Brain microvascular endothelial cell (primary cell): ENCODE measurements around the gene ADCY5.
A peak's percentile ranks its signal among the peaks of the same experiment; 100 is the strongest.

ENCODE experiments used
- DNase-seq: peaks from one replicate; pipeline ENCODE4 v3.0.0-alpha.2; 2020
- H3K27ac ChIP-seq: fragments of 250-450 bp; sonication (Bioruptor Pico); 2 replicates; pipeline ENCODE4 v1.5.1; 2020; ENCODE audit warnings: mild to moderate bottlenecking, moderate library complexity
- H3K27me3 ChIP-seq: fragments of 250-450 bp; sonication (Bioruptor Pico); replicated peaks from 2 replicates; pipeline ENCODE4 v1.5.1; 2020; ENCODE audit warnings: mild to moderate bottlenecking
- H3K36me3 ChIP-seq: fragments of 250-450 bp; sonication (Bioruptor Pico); replicated peaks from 2 replicates; pipeline ENCODE4 v1.5.1; 2020; ENCODE audit warnings: mild to moderate bottlenecking
- H3K4me3 ChIP-seq: 2 replicates; pipeline ENCODE4 v1.5.1; 2011; ENCODE audit warnings: low read depth, mild to moderate bottlenecking, control low read depth, low read length, moderate library complexity
- in situ Hi-C: cut with HindIII; loops from 2 replicates; pipeline ENCODE4 v1.10.0; 2017; ENCODE audit warnings: low sequenced_read_pairs, low pct_ligation_motif_present
- TF ChIP-seq, protein P1 (sequence below): IDR thresholded peaks from 2 replicates; pipeline ENCODE4 v1.5.1; 2011; ENCODE audit warnings: low read depth, mild to moderate bottlenecking, moderate library complexity, low read length, control low read depth, inconsistent platforms; ENCODE audit errors: missing control alignments

Gene ADCY5

DNA sequence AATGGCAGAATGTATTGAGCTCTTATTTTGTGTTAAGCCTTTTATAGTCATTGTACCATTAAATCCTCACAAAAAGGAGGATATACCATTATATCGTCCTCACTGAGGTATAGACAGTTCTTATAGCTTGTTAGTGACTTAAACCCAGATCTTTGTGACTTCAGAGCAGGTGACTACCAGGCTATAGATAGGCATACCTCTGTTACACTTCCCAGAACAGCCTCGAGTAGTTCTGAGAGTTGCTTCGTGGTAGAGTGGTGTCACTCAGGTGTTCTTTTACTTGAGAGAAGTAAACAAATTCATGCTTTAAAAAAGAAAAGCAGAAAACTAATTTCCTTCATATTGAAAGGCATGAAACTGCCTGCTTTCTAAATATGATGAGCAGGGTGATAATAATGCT is 187.2 kb downstream of the ADCY5 start:
- DNase-seq: no peak
- in situ Hi-C loops: no loop called here
- Histone ChIP-seq H3K27me3 (no peaks in the 10 kb centered on the region), H3K4me3 (no peak overlapping the region), H3K36me3 (no peaks in the 10 kb centered on the region), H3K27ac (no peak overlapping the region)
- TF ChIP-seq, protein P1, sequence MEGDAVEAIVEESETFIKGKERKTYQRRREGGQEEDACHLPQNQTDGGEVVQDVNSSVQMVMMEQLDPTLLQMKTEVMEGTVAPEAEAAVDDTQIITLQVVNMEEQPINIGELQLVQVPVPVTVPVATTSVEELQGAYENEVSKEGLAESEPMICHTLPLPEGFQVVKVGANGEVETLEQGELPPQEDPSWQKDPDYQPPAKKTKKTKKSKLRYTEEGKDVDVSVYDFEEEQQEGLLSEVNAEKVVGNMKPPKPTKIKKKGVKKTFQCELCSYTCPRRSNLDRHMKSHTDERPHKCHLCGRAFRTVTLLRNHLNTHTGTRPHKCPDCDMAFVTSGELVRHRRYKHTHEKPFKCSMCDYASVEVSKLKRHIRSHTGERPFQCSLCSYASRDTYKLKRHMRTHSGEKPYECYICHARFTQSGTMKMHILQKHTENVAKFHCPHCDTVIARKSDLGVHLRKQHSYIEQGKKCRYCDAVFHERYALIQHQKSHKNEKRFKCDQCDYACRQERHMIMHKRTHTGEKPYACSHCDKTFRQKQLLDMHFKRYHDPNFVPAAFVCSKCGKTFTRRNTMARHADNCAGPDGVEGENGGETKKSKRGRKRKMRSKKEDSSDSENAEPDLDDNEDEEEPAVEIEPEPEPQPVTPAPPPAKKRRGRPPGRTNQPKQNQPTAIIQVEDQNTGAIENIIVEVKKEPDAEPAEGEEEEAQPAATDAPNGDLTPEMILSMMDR: no peak

DNA sequence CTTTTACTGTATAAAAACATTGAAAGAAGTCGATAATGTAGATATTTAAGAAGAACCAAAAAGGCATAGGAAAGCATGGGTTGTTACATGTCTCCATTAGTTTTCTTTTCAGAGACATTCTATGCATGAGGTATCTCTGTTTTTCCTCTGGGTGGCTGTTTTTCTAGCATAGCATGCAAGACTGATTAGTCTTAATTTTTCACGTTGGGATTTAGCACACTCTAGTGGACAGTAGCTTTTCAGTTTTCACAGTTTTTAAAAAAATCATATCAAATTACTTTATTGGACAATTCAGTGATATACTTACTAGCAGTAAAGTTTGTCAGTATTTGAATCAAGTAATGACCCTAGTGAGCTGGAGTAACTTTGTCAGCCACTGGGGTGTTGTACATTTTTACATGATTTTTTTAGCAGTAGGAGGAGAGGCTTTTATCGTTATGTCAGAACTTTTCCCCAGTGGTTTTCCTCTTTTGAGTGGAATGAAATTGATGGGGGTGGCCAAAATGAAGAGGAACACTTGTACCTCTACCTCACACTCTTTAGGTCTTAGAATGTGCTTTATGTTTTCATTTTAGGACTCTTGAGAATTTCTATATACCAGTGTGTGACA is 190.0 kb downstream of the ADCY5 start:
- Histone ChIP-seq H3K27me3 (no peaks in the 10 kb centered on the region), H3K36me3 (peaks cover 2% of the 10 kb centered on the region), H3K27ac (no peak overlapping the region), H3K4me3 (no peak overlapping the region)
- TF ChIP-seq, protein P1: peak; percentile 43
- in situ Hi-C loops: no loop called here
- peak; percentile 34 for DNase-seq

DNA sequence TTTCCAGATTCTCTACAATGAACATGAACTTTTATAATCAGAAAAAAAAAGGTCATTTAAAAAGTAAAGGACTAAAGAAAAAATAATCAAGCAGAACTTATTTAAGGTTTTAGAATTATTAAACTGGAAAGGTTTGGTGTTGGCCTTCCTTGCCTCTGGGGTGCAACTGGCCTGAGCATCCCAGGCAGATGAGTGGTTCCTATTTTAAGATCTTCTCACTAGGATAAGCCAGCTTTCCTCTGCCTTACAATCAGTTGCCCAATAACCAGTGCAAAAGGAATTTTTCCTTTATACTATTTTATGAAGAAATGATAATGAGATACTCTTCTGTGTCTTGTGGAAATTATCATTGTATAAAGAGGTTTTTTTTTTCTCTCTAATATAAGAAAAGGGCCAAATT is 190.5 kb downstream of the ADCY5 start:
- no peaks in the 10 kb centered on the region for H3K27me3 ChIP-seq
- no peak for DNase-seq
- no peak overlapping the region for H3K4me3 ChIP-seq
- TF ChIP-seq, protein P1: no peak
- in situ Hi-C loops: no loop called here
- peaks cover 2% of the 10 kb centered on the region for H3K36me3 ChIP-seq
- H3K27ac ChIP-seq: no peak overlapping the region

DNA sequence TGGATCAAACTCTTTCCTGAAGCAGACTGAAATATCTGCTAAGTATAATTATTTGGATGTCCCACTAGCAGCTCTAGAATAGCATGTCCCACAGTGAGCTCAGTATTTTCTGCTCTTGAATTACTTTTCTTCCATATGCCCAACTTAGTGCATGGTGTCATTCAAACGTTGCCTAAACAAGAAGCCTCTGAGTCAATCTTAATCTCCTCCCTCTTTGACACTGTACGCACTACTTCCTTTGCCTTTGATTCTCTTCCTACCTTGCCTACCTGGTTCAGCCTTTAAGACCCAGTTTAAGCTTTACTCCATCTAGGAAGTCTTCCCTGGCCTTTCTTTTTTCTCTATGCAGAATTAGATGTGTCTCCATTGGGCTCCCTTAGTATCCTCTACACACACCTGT is 192.6 kb downstream of the ADCY5 start:
- TF ChIP-seq, protein P1: no peak
- no peak overlapping the region for H3K27ac ChIP-seq
- H3K36me3 ChIP-seq: peaks cover 2% of the 10 kb centered on the region
- no peak for DNase-seq
- H3K27me3 ChIP-seq: no peaks in the 10 kb centered on the region
- in situ Hi-C loops: no loop called here
- no peak overlapping the region for H3K4me3 ChIP-seq

DNA sequence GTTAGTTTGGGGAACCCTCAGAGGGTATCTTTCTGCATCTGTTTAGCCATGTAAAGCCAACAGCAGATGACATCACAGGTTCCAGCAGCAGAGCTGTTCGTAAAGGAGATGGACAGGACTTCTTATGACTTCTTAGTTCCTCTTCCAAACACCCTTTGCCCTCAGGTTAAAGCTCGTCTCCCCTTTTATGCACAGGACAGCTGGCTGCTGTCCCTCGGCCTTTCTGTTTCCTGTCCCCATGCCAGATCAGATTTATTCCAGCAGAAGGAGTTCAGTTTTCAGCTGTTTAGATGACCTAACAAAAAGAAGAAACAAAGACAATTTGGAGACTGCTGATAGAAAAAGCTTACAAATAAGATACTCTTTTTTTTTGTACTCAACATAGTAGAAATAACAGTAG is 202.0 kb downstream of the ADCY5 start:
- TF ChIP-seq, protein P1: no peak
- H3K27me3 ChIP-seq: no peaks in the 10 kb centered on the region
- no peak overlapping the region for H3K27ac ChIP-seq
- H3K36me3 ChIP-seq: peaks cover 2% of the 10 kb centered on the region
- in situ Hi-C loops: no loop called here
- H3K4me3 ChIP-seq: no peak overlapping the region
- DNase-seq: no peak

DNA sequence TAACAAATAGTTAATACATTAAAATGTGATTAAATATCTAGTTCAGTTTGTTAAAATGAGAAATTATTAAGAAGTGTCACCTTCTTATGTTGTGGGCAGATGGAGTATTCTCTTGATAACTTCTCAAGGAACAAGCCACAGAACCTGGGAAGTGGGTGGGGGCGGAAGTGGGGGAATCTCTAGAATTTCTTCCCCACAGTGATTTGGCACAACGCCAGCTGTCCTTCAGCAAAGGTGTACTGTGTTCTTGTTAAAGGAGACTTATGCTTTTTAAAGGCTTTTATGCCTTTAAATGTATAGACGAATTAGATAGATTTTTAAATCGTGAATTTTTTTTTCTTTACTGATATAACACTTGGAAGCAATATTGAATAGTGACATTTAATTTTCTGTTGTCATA is 204.8 kb downstream of the ADCY5 start:
- Histone ChIP-seq H3K4me3 (no peak overlapping the region), H3K36me3 (no peaks in the 10 kb centered on the region), H3K27ac (no peak overlapping the region), H3K27me3 (no peaks in the 10 kb centered on the region)
- TF ChIP-seq, protein P1: no peak
- DNase-seq: no peak
- in situ Hi-C loops: no loop called here
